OCI-LY7 (cell line): Measurements from ENCODE around the gene SMG6. TPM values are rescaled to one million over a fixed set of nuclear protein-coding genes. Genes with fewer than 3 reads are reported as not detected.

ENCODE experiments used
- BruUV-seq: library from RNA; stranded (reverse); fragments of 400-500 nt; replicated peaks from 2 replicates; lab custom pipeline; 2021; lab: Mats Ljungman, UMichigan
- CTCF ChIA-PET: fragments of 300-600 bp; sonication (Branson Sonifier 250); formaldehyde crosslinking; loops from one replicate; lab custom pipeline; 2022; ENCODE audit warnings: antibody characterized with exemption; ENCODE audit not compliant: unreplicated experiment; lab: Charles Lee
- POLR2A ChIA-PET: fragments of 300-600 bp; sonication (Branson Sonifier 250); formaldehyde crosslinking; loops from one replicate; lab custom pipeline; 2022; ENCODE audit warnings: antibody characterized with exemption; lab: Charles Lee
- DNase-seq: peaks from one replicate; pipeline ENCODE4 v3.0.0-alpha.2; 2015; ENCODE audit warnings: low spot score
- H2AFZ ChIP-seq: fragments of 200-600 bp; sonication (generic), shearing (Covaris generic); 2 replicates; pipeline ENCODE4 v1.6.1; 2014; ENCODE audit warnings: mild to moderate bottlenecking, antibody characterized with exemption, low read length, moderate library complexity
- H3K27ac ChIP-seq: fragments of 200-600 bp; sonication (generic); 2 replicates; pipeline ENCODE4 v1.5.1; 2014; ENCODE audit warnings: mixed run types, low read depth, mild to moderate bottlenecking, moderate library complexity, low read length, inconsistent platforms; ENCODE audit not compliant: poor library complexity, severe bottlenecking
- H3K36me3 ChIP-seq: fragments of 200-600 bp; sonication (generic); 2 replicates; pipeline ENCODE4 v1.6.1; 2014; ENCODE audit warnings: mild to moderate bottlenecking, antibody characterized with exemption, low read length, moderate library complexity, mixed read lengths; ENCODE audit not compliant: insufficient read depth
- H3K4me1 ChIP-seq: fragments of 200-600 bp; sonication (generic); 2 replicates; pipeline ENCODE4 v1.5.1; 2014; ENCODE audit warnings: mild to moderate bottlenecking, low read length; ENCODE audit not compliant: insufficient read depth, poor library complexity, severe bottlenecking
- H3K4me2 ChIP-seq: fragments of 200-600 bp; sonication (generic); 2 replicates; pipeline ENCODE4 v1.6.1; 2014; ENCODE audit warnings: mild to moderate bottlenecking, low read length
- H3K4me3 ChIP-seq: fragments of 200-600 bp; sonication (generic); 2 replicates; pipeline ENCODE4 v1.5.1; 2014; ENCODE audit warnings: mild to moderate bottlenecking, low read depth, low read length; ENCODE audit not compliant: poor library complexity, severe bottlenecking
- H3K79me2 ChIP-seq: fragments of 200-600 bp; sonication (generic); 2 replicates; pipeline ENCODE4 v1.6.1; 2016; ENCODE audit warnings: low read depth, mild to moderate bottlenecking, low read length, moderate library complexity, mixed read lengths; ENCODE audit not compliant: insufficient read depth
- H3K9me2 ChIP-seq: fragments of 200-600 bp; sonication (generic); 2 replicates; pipeline ENCODE4 v1.6.1; 2016; ENCODE audit warnings: mild to moderate bottlenecking, low read length, mixed read lengths; ENCODE audit not compliant: insufficient read depth
- H3K9me3 ChIP-seq: fragments of 200-600 bp; sonication (generic); 2 replicates; pipeline ENCODE4 v1.6.1; 2014; ENCODE audit warnings: mild to moderate bottlenecking, mixed run types, low read length, mixed read lengths
- H4K20me1 ChIP-seq: fragments of 200-600 bp; sonication (generic); 2 replicates; pipeline ENCODE4 v1.6.1; 2014; ENCODE audit warnings: mild to moderate bottlenecking, antibody characterized with exemption, low read length, moderate library complexity, mixed read lengths; ENCODE audit not compliant: insufficient read depth
- EZH2phosphoT487 ChIP-seq: fragments of 200-600 bp; sonication (generic); IDR thresholded peaks from 2 replicates; pipeline ENCODE4 v1.6.1; 2018; ENCODE audit warnings: low read depth, borderline replicate concordance, mild to moderate bottlenecking, mixed run types, antibody characterized with exemption, low read length, moderate library complexity, mixed read lengths
- intact Hi-C: fragments of 100-400 bp; cut with micrococcal nuclease; formaldehyde crosslinking; loops from one replicate; pipeline ENCODE4 v1.10.0; 2022; ENCODE audit not compliant: unreplicated experiment
- total RNA-seq, 2 experiments: library from RNA; depleted of rRNA in 1 of 2; stranded (reverse); fragments of >200 nt in 1 of 2; shearing (Covaris generic) in 1 of 2; gene quantifications; 2 replicates each; pipeline ENCODE4 v1.2.3, GENCODE V29; 2014 to 2022
- TF ChIP-seq, protein P1 (sequence below): fragments of 200-600 bp; sonication (generic); conservative IDR thresholded peaks from 2 replicates; pipeline ENCODE4 v1.5.1; 2014; ENCODE audit warnings: mild to moderate bottlenecking, antibody characterized with exemption, low read length, moderate library complexity, mixed read lengths

SMG6 gene
- total RNA-seq, 2 experiments from 2014 or later, result 12.5 to 17.8 TPM

DNA sequence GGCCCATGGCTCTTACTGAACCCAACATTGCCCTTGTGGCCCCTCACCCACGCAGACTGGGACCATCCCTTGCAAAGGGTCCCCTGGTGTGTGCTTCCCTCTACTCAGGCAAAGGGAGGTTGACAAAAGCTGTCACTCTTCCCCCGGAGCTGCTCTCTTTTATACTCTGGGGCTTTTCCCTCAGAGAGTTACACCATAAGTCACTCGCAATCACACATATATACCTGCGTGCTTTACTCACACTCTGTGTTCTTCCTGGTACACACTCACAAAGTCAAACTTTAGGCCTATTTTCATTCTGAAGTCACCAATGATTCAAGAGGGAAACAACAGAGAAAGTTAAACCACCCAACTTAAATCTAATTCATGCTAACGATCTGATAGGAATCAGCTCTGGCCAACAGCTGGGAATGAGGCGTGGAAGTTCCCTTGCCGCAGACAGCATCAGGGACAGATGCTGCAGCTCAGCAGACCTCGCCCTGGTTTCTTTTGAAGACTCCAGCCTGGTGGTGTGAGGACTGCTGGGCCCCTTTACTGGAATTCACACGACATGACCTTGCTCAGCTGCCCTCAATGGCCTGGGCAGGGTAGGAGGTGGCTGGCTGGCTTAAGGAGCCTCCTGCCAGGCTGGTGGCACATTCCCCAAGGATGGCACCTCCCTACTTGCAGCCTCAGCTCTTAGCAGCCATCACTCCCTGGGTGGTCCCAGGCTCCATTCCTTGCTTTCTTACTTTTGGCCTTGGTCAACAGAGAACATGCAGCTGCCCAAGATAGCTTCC lies 221.4 kb downstream of the SMG6 start:
- Histone ChIP-seq H3K79me2 (no peaks in the 10 kb centered on the region), H3K9me3 (no peaks in the 10 kb centered on the region), H3K4me2 (no peak overlapping the region), H3K4me1 (peaks cover 13% of the 10 kb centered on the region), H3K27ac (no peak overlapping the region), H2AFZ (no peak overlapping the region), H4K20me1 (no peaks in the 10 kb centered on the region), H3K9me2 (no peaks in the 10 kb centered on the region), H3K36me3 (peaks cover 8% of the 10 kb centered on the region; the same call in 1 of the 2 replicates), H3K4me3 (no peak overlapping the region)
- TF ChIP-seq EZH2phosphoT487, result no peak
- TF ChIP-seq, protein P1, sequence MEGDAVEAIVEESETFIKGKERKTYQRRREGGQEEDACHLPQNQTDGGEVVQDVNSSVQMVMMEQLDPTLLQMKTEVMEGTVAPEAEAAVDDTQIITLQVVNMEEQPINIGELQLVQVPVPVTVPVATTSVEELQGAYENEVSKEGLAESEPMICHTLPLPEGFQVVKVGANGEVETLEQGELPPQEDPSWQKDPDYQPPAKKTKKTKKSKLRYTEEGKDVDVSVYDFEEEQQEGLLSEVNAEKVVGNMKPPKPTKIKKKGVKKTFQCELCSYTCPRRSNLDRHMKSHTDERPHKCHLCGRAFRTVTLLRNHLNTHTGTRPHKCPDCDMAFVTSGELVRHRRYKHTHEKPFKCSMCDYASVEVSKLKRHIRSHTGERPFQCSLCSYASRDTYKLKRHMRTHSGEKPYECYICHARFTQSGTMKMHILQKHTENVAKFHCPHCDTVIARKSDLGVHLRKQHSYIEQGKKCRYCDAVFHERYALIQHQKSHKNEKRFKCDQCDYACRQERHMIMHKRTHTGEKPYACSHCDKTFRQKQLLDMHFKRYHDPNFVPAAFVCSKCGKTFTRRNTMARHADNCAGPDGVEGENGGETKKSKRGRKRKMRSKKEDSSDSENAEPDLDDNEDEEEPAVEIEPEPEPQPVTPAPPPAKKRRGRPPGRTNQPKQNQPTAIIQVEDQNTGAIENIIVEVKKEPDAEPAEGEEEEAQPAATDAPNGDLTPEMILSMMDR, result no peak
- ChIA-PET CTCF (no interaction called here), POLR2A (no interaction called here)
- no peak for DNase-seq
- intact Hi-C loops, result no loop called here
- BruUV-seq, result no TSS peak

DNA sequence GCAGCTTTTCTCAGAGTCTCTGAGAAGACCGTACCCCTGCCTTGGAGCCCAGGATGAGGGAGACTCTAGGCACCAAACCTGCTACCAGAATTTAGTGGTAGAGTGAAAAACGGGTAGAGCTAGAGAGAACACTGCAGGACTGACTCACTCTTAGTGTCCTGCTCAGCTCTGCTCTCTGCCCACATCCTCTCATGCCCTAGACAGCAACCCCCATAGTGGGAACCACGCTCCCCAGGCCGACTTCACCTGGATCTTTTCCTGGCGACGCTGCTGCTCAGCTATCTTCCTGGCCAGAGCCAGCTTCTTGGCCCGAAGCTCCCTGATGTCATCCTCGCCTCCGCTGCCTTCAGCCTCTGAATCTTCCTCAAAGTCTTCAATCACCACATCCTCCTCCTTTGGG lies 222.0 kb downstream of the SMG6 start:
- peaks cover 8% of the 10 kb centered on the region; the same call in 1 of the 2 replicates for H3K36me3 ChIP-seq
- intact Hi-C loops, result no loop called here
- TF ChIP-seq, protein P1, result no peak
- TF ChIP-seq EZH2phosphoT487, result no peak
- no TSS peak for BruUV-seq
- no peak overlapping the region for H2AFZ ChIP-seq
- CTCF ChIA-PET, result no interaction called here
- POLR2A ChIA-PET, result no interaction called here
- no peak for DNase-seq
- H3K4me3 ChIP-seq, result no peak overlapping the region
- H3K9me3 ChIP-seq, result no peaks in the 10 kb centered on the region
- H3K4me1 ChIP-seq, result peaks cover 6% of the 10 kb centered on the region
- H3K79me2 ChIP-seq, result no peaks in the 10 kb centered on the region
- H3K27ac ChIP-seq, result no peak overlapping the region
- no peaks in the 10 kb centered on the region for H4K20me1 ChIP-seq
- no peaks in the 10 kb centered on the region for H3K9me2 ChIP-seq
- H3K4me2 ChIP-seq, result no peak overlapping the region

DNA sequence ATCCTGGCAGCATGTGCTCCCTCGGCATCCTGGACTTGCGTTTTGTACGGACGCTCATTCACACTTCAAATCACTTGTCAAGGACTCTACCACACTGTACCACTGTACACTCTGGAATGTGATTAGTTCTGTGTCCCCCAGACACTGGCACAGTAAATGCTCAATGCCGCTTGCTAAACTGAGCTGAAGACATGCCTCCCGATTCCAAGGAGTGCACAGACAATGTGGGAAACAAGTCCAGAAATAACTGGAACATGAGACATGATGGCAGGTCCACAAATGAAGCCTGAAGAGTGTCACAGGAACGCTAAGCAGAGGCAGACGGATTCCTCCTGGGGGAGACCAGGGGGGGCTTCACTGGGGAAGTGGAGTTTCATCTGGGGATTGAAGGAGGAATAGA lies 226.5 kb downstream of the SMG6 start:
- intact Hi-C loops, result no loop called here
- no peak overlapping the region for H3K4me3 ChIP-seq
- CTCF ChIA-PET, result no interaction called here
- H3K27ac ChIP-seq, result no peak overlapping the region
- no peaks in the 10 kb centered on the region for H3K9me3 ChIP-seq
- H4K20me1 ChIP-seq, result no peaks in the 10 kb centered on the region
- POLR2A ChIA-PET, result interaction anchor here (0.9 kb wide), 1 partner anchor 11 kb away, joined by 3 read pairs; no protein-coding TSS in a partner anchor
- DNase-seq, result no peak
- no peaks in the 10 kb centered on the region for H3K79me2 ChIP-seq
- peaks cover 8% of the 10 kb centered on the region; the same call in 1 of the 2 replicates for H3K36me3 ChIP-seq
- no peak overlapping the region for H2AFZ ChIP-seq
- no peak for TF ChIP-seq EZH2phosphoT487
- TF ChIP-seq, protein P1, result no peak
- H3K9me2 ChIP-seq, result no peaks in the 10 kb centered on the region
- no peak overlapping the region for H3K4me2 ChIP-seq
- no peaks in the 10 kb centered on the region for H3K4me1 ChIP-seq
- no TSS peak for BruUV-seq
